GM12878 (cell line): ENCODE results near the gene PADI1. TPM values are rescaled to one million over a fixed set of nuclear protein-coding genes. Genes with fewer than 3 reads are reported as not detected.

ENCODE experiments used
- ATAC-seq: fragments of 200-7000 bp; cut with Tn5 transposase; 3 replicates; pipeline ENCODE4 v1.9.1; 2020; ENCODE audit warnings: mild to moderate bottlenecking, moderate library complexity
- BruUV-seq: library from RNA; stranded (reverse); fragments of 400-500 nt; replicated peaks from 2 replicates; lab custom pipeline; 2021; lab: Mats Ljungman, UMichigan
- CTCF ChIA-PET: fragments of 300-600 bp; sonication (Branson Sonifier 250); formaldehyde crosslinking; extraction: SDS; loops from one replicate; lab custom pipeline; 2021; ENCODE audit warnings: inconsistent platforms; lab: Yijun Ruan, JAX
- POLR2A ChIA-PET: fragments of 350-600 bp; formaldehyde crosslinking; extraction: SDS; loops from one replicate; lab custom pipeline; 2021; ENCODE audit warnings: inconsistent platforms; lab: Charles Lee
- RAD21 ChIA-PET: fragments of 300-600 bp; sonication (Branson Sonifier 250); formaldehyde crosslinking; loops from one replicate; lab custom pipeline; 2023; ENCODE audit warnings: antibody characterized with exemption; ENCODE audit not compliant: unreplicated experiment; lab: Charles Lee
- SMC1A ChIA-PET: fragments of 300-600 bp; sonication (Branson Sonifier 250); formaldehyde crosslinking; loops from one replicate; lab custom pipeline; 2023; ENCODE audit not compliant: unreplicated experiment, uncharacterized antibody; lab: Charles Lee
- DNase-seq: peaks from one replicate; pipeline ENCODE4 v3.0.0-alpha.2; 2011; ENCODE audit warnings: low read depth, low spot score
- FAIRE-seq: peaks from 3 replicates; lab custom pipeline; 2011; peaks lifted over from hg19 to GRCh38; lab: Jason Lieb, UNC
- H2AFZ ChIP-seq: 2 replicates; pipeline ENCODE4 v1.6.0; 2011; ENCODE audit warnings: low read depth, low read length, control low read depth; ENCODE audit not compliant: control insufficient read depth
- H3K27ac ChIP-seq: 2 replicates; pipeline ENCODE4 v1.5.1; 2011; ENCODE audit warnings: control low read depth; ENCODE audit not compliant: control insufficient read depth, insufficient read depth
- H3K27me3 ChIP-seq, 2 experiments: replicated peaks in 1 of 2; 2 replicates each; pipeline versions ENCODE4 v1.6.0 to v1.6.1; 2011; ENCODE audit warnings: low read length in 1 of 2; ENCODE audit not compliant: control insufficient read depth in 2 of 2, insufficient read depth in 2 of 2
- H3K36me3 ChIP-seq, 2 experiments: 2 replicates each; pipeline ENCODE4 v1.5.1; 2011; ENCODE audit warnings: low read length in 1 of 2; ENCODE audit not compliant: control insufficient read depth in 2 of 2, insufficient read depth in 2 of 2
- H3K4me1 ChIP-seq: 2 replicates; pipeline ENCODE4 v1.6.1; 2011; ENCODE audit warnings: mild to moderate bottlenecking, low read length, moderate library complexity, mixed read lengths; ENCODE audit not compliant: control insufficient read depth, insufficient read depth
- H3K4me2 ChIP-seq: 2 replicates; pipeline ENCODE4 v1.6.0; 2011; ENCODE audit warnings: control low read depth; ENCODE audit not compliant: control insufficient read depth, insufficient read depth
- H3K4me3 ChIP-seq: fragments of 200-600 bp; sonication (generic); 2 replicates; pipeline ENCODE4 v1.5.1; 2016
- H3K79me2 ChIP-seq: 2 replicates; pipeline ENCODE4 v1.6.0; 2011; ENCODE audit warnings: low read length; ENCODE audit not compliant: control insufficient read depth, insufficient read depth
- H3K9ac ChIP-seq: 2 replicates; pipeline ENCODE4 v1.8.0; 2011; ENCODE audit warnings: low read length, control low read depth, mixed read lengths; ENCODE audit not compliant: control insufficient read depth, insufficient read depth
- H3K9me3 ChIP-seq: replicated peaks from 3 replicates; pipeline ENCODE4 v1.5.1; 2011; ENCODE audit warnings: mild to moderate bottlenecking, low read length; ENCODE audit not compliant: control insufficient read depth, insufficient read depth
- H4K20me1 ChIP-seq: 2 replicates; pipeline ENCODE4 v1.6.0; 2011; ENCODE audit not compliant: control insufficient read depth, insufficient read depth
- BCL11A ChIP-seq: IDR thresholded peaks from 2 replicates; pipeline ENCODE4 v1.6.1; 2011; ENCODE audit warnings: low read depth, low read length
- EED ChIP-seq: sonication (generic); IDR thresholded peaks from 2 replicates; pipeline ENCODE4 v1.6.1; 2016; ENCODE audit warnings: antibody characterized with exemption, low read depth
- FOXK2 ChIP-seq: fragments of 450-650 bp; IDR thresholded peaks from 2 replicates; pipeline ENCODE4 v1.6.1; 2017; ENCODE audit warnings: mild to moderate bottlenecking, moderate library complexity
- IRF4 ChIP-seq: IDR thresholded peaks from 2 replicates; pipeline ENCODE4 v1.6.1; 2011; ENCODE audit warnings: low read depth, low read length
- NKRF ChIP-seq: fragments of 450-650 bp; conservative IDR thresholded peaks from 2 replicates; pipeline ENCODE4 v1.6.1; 2017; ENCODE audit warnings: mild to moderate bottlenecking, moderate library complexity
- NR2F1 ChIP-seq: fragments of 450-650 bp; conservative IDR thresholded peaks from 2 replicates; pipeline ENCODE4 v1.6.1; 2017; ENCODE audit warnings: mild to moderate bottlenecking
- RELA ChIP-seq: fragments of 450-650 bp; IDR thresholded peaks from 2 replicates; pipeline ENCODE4 v1.8.0; 2014; ENCODE audit warnings: borderline replicate concordance; ENCODE audit not compliant: partially characterized antibody
- SIX5 ChIP-seq: IDR thresholded peaks from 2 replicates; pipeline ENCODE4 v1.6.1; 2011; ENCODE audit warnings: mild to moderate bottlenecking, low read depth, low read length, moderate library complexity; ENCODE audit not compliant: severe bottlenecking
- SPI1 ChIP-seq: IDR thresholded peaks from 2 replicates; pipeline ENCODE4 v1.6.1; 2011; ENCODE audit warnings: low read depth, mild to moderate bottlenecking, low read length, moderate library complexity, borderline replicate concordance; ENCODE audit not compliant: insufficient read depth
- TCF12 ChIP-seq: IDR thresholded peaks from 2 replicates; pipeline ENCODE4 v1.6.1; 2011; ENCODE audit warnings: low read depth, mild to moderate bottlenecking, low read length
- TCF3 ChIP-seq: IDR thresholded peaks from 2 replicates; pipeline ENCODE4 v1.6.1; 2012; ENCODE audit warnings: low read depth, mild to moderate bottlenecking, low read length, borderline replicate concordance; ENCODE audit not compliant: insufficient read depth
- WGBS: methylation state at CpG from one replicate; pipeline ENCODE4 v1.1.6; 2016; ENCODE audit warnings: low lambda C conversion rate; ENCODE audit not compliant: insufficient replicate concordance, insufficient coverage; ENCODE audit errors: missing lambda C conversion rate; 5-methylcytosine and 5-hydroxymethylcytosine counted together
- in situ Hi-C: fragments of 300-500 bp; cut with MboI; formaldehyde crosslinking; loops from 9 replicates; pipeline ENCODE4 v1.14.3; 2018; ENCODE audit warnings: mixed read lengths
- intact Hi-C: fragments of 100-400 bp; cut with micrococcal nuclease; formaldehyde crosslinking; loops from one replicate; pipeline ENCODE4 v1.14.2; 2022; ENCODE audit not compliant: unreplicated experiment
- polyA plus RNA-seq, 11 experiments: library from polyadenylated mRNA; depleted of rRNA in 4 of 11; unstranded in 6 of 11; stranded (reverse) in 5 of 11; fragments of >200 nt; fragmentation: Nextera tagmentation in 4 of 11; fragmentation: Illumina TruSeq in 1 of 11; extraction: Ambion mirVana in 4 of 11; extraction: Trizol in 1 of 11; gene quantifications; 1 replicate in 1 of 11; 2 replicates in 10 of 11; pipeline versions ENCODE4 v1.2.1 to v1.2.3, GENCODE V29; 2011 to 2016; ENCODE audit warnings: inconsistent platforms in 2 of 11, missing spikeins in 2 of 11, low read depth in 1 of 11
- total RNA-seq, 4 experiments: library from RNA; depleted of rRNA in 3 of 4; stranded (reverse); fragments of >200 nt in 3 of 4; fragmentation: Illumina TruSeq in 1 of 4; extraction: Trizol in 1 of 4; gene quantifications; 2 replicates each; pipeline versions ENCODE4 v1.2.1 to v1.2.3, GENCODE V29; 2013 to 2021
- TF ChIP-seq, protein P1 (sequence below): fragments of 450-650 bp; IDR thresholded peaks from 2 replicates; pipeline ENCODE4 v1.6.1; 2014; ENCODE audit warnings: mild to moderate bottlenecking
- TF ChIP-seq, protein P2 (sequence below): fragments of 450-650 bp; formaldehyde crosslinking; IDR thresholded peaks from 2 replicates; pipeline ENCODE4 v1.4.0; 2022; ENCODE audit warnings: mild to moderate bottlenecking, moderate library complexity

The PADI1 gene
- total and polyA plus RNA-seq, 10 of the 15 experiments (the other 5 are each of a cell fraction or from before 2014, with no cell fraction given) = 0.05 TPM; not detected in 9

DNA sequence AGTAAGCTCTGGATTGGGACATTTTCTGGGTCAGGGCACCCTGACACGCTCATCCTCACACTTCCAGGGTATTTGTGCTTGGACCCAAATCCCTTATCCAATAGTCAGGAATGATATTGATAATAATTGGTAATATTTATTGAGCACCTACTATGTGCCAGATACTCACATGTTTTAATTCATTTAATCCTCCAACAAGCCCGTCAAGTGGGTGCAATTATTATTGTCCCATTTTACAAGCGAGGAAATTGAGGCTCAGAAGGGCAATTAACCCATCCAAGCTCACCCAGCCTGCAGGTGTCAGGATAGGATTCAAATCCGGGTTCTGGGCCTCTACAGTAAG is 32.6 kb downstream of the PADI1 start:
- ChIA-PET CTCF (interaction anchor here (0.6 to 12.7 kb wide), 20 partner anchors 9 to 180 kb away, joined by 3 to 315 read pairs (median 5); partner anchors contain the start of gene PADI2), RAD21 (interaction anchor here (1.1 to 9.5 kb wide), 8 partner anchors 9 to 286 kb away, joined by 3 to 186 read pairs (median 4); partner anchors contain the start of gene PADI2), POLR2A (interaction anchor here (1.1 to 2.1 kb wide), 2 partner anchors 96 to 113 kb away, joined by 3 to 5 read pairs; no protein-coding TSS in a partner anchor), SMC1A (interaction anchor here (0.8 to 12.3 kb wide), 6 partner anchors 8 to 181 kb away, joined by 3 to 236 read pairs (median 17); partner anchors contain the start of gene PADI2)
- Histone ChIP-seq H3K4me3 (no peak overlapping the region), H2AFZ (no peak overlapping the region), H3K27me3 (peaks cover 0 to 2% of the 10 kb centered on the region in 2 experiments; a peak in 1 of 4 replicates)
- WGBS = 47% methylated on average over 4 of the region's 4 CpGs
- intact Hi-C loops = loop anchor here (1.0 to 10.0 kb wide), 3 partner anchors 97 to 178 kb away; no protein-coding TSS in a partner anchor
- no peak for DNase-seq
- in situ Hi-C loops = loop anchor here (5.0 to 10.0 kb wide), 3 partner anchors 110 to 293 kb away; no protein-coding TSS in a partner anchor
- TF ChIP-seq, protein P1, sequence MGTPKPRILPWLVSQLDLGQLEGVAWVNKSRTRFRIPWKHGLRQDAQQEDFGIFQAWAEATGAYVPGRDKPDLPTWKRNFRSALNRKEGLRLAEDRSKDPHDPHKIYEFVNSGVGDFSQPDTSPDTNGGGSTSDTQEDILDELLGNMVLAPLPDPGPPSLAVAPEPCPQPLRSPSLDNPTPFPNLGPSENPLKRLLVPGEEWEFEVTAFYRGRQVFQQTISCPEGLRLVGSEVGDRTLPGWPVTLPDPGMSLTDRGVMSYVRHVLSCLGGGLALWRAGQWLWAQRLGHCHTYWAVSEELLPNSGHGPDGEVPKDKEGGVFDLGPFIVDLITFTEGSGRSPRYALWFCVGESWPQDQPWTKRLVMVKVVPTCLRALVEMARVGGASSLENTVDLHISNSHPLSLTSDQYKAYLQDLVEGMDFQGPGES = no peak
- TF ChIP-seq TCF3 (no peak), EED (no peak), SIX5 (no peak), IRF4 (no peak), BCL11A (no peak), TCF12 (no peak), NR2F1 (no peak), NKRF (no peak), SPI1 (no peak), FOXK2 (no peak), RELA (no peak)
- TF ChIP-seq, protein P2, sequence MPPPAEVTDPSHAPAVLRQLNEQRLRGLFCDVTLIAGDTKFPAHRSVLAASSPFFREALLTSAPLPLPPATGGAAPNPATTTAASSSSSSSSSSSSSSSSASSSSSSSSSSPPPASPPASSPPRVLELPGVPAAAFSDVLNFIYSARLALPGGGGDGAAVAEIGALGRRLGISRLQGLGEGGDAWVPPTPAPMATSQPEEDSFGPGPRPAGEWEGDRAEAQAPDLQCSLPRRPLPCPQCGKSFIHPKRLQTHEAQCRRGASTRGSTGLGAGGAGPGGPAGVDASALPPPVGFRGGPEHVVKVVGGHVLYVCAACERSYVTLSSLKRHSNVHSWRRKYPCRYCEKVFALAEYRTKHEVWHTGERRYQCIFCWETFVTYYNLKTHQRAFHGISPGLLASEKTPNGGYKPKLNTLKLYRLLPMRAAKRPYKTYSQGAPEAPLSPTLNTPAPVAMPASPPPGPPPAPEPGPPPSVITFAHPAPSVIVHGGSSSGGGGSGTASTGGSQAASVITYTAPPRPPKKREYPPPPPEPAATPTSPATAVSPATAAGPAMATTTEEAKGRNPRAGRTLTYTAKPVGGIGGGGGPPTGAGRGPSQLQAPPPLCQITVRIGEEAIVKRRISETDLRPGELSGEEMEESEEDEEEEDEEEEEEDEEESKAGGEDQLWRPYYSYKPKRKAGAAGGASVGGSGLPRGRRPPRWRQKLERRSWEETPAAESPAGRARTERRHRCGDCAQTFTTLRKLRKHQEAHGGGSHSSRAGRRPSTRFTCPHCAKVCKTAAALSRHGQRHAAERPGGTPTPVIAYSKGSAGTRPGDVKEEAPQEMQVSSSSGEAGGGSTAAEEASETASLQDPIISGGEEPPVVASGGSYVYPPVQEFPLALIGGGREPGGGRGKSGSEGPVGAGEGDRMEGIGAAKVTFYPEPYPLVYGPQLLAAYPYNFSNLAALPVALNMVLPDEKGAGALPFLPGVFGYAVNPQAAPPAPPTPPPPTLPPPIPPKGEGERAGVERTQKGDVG (CRISPR knock-in tag) = no peak
- TF ChIP-seq, all 136 proteins: peak for 0
- Histone ChIP-seq H3K27ac (no peak overlapping the region), H3K4me2 (no peak overlapping the region), H3K9ac (no peak overlapping the region), H3K4me1 (no peaks in the 10 kb centered on the region), H3K79me2 (no peaks in the 10 kb centered on the region), H3K36me3 (no peaks in the 10 kb centered on the region), H3K9me3 (no peaks in the 10 kb centered on the region), H4K20me1 (no peaks in the 10 kb centered on the region)
- ATAC-seq (no peak), FAIRE-seq (no peak)
- BruUV-seq = no TSS peak
